SU-DHL-6 (cell line): ENCODE data around the gene SLC45A3.

Source experiments
- CTCF ChIP-seq: fragments of 200-600 bp; sonication (generic); IDR thresholded peaks from one replicate; pipeline ENCODE4 v1.5.1; 2017; ENCODE audit warnings: antibody characterized with exemption, mild to moderate bottlenecking, low read length, moderate library complexity; ENCODE audit not compliant: insufficient read depth, poor library complexity, severe bottlenecking
- EZH2phosphoT487 ChIP-seq: fragments of 200-600 bp; sonication (generic), shearing (Covaris generic); conservative IDR thresholded peaks from 2 replicates; pipeline ENCODE4 v1.6.1; 2018; ENCODE audit warnings: mild to moderate bottlenecking, antibody characterized with exemption, low read length, moderate library complexity, mixed read lengths

- TF ChIP-seq CTCF (no peak), EZH2phosphoT487 (no peak)
These were observed 63.6 kb downstream of the SLC45A3 start for GRCh38 chr1:205616563-205617293.
